HG02970 (cell line): ENCODE measurements around the gene PGRMC1.
A peak's percentile ranks its signal among the peaks of the same experiment; 100 is the strongest.
"Not testable (repeated sequence)": the region's sequence is repeated elsewhere in the genome, so short reads cannot be mapped to it uniquely, and the experiment has no call there.

Experiments
- ATAC-seq: cut with Tn5 transposase; IDR thresholded peaks from one replicate; pipeline ENCODE4 v1.9.1; 2021; ENCODE audit warnings: mild to moderate bottlenecking, moderate library complexity, moderate number of reproducible peaks; ENCODE audit not compliant: unreplicated experiment, low FRiP score

Gene PGRMC1

DNA sequence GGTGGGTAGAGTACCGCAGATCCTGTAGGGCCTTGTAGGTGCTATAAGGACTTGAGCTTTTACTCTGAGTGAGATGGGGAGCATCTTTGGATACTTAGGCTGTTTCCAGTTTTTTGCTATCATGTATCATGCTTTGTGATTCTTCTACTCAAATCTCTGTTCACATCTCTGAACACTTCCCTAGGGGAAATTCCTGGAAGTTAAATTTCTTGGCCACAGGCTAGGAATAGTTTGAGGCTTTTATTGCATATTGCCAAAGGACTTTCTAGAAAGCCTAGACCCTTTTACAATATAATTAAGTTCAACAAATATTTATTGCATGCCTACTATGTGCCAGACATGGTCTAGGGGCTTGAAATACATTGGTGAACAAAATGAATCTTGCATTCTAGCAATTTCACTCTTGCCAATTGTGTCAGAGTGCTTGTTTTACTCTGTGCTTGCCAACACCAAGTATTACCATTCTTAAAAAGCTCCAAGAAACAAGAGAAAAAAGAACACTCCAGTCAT is 4.1 kb upstream of the PGRMC1 start:
- ATAC-seq = no peak

DNA sequence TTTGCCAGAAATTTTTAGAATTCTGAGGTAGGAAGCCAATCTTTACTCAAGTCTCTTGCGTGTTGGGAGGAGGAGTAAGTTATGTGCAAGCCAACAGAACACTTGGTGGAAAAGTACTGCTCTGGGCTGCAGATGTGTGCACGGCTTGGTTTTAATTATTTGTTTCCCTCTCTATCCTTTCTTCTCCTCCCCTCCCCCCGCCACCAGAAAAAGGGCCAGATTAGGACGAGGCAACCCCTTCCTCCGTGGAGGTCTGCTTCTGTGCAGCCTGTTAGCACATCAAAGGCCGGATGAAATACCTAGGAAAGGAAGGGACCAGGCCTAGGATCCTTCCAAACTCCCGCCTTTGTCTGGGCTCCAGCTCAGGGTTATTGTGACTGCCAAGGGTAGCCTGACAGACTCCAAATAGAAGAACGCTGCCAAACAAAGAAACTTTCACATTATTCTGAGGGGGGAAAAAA is 1.0 kb upstream of the PGRMC1 start:
- no peak for ATAC-seq

DNA sequence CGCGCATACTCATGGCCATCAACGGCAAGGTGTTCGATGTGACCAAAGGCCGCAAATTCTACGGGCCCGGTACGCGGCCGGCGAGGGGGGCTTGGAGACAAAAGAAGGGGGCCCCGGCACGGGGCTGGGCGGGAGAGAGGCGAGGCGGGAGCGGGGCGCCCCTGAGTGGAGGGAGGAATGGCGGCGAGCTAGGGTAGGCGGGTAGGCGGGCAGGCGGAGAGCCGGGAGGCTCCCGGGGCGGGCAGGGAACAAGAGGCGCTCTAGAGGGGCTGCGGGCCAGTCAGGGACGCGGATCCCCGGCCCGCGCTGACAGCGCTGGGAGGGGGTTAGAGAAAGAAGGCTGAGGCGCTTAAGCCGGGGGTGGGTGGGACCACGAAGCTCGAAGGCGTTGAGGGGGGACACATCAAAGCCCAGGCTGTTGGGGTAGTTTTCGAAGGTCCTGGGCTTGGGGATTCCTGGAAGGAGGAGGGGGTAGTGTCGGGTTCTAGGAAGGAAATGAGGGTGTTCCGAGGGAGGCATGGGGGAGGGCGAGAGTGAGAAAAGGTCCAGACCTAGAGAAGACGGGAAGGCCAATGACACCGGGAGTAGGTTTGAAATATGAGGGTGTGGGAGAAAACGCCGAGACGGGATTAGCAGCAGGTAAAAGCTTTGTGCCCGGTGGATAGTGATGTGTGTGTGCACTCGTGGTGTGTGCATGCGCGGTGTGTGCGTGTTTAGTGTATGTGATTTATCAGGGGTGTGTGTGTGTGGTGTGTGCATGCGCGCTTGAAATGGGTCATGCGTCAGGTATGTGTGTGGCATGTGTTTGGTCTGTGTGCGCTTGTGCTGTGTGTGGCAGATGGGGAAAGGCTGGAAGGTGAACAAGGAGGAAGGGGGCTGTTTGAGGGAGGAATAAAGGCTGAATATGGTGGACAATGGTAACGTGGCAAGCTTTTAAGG is 807 bp downstream of the PGRMC1 start:
- peak; percentile 5 for ATAC-seq

DNA sequence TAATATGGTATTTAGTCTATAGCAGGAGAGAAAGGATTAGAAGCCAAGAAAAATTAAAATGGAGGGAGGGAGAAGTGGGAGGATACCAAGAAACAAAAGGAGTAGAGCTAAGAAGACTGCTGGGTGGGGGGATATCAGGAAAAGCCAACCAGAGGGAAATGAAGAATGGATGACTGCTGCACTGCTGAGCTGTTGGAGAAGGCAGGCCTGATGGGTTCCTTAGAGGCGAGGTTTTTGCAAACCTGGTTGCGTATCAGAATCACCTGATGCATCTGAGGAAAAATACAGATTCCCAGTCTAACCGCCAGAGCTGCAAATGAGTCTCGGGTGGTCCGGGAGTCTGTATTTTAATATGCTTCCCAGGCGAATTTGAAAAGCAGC is 1.5 kb downstream of the PGRMC1 start:
- no peak for ATAC-seq

DNA sequence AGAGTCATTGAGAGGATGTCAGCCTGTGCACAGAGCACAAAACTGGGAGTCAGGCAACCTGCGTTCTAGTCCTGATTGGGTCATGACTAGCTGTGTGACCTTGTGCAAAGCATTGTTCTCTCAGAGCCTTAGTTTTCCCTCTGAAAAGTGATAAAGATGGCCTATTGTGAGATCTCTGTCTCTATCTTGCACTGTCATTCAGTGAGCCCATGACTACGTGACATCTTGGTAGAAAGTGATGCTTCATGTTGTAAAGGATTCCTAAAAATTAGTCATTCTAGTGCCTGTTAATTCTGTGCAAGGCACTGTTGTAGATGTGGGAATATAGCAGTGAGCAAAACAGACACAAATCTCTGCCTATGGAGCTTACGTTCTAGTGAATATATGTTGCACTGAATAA is 2.5 kb downstream of the PGRMC1 start:
- no peak for ATAC-seq

DNA sequence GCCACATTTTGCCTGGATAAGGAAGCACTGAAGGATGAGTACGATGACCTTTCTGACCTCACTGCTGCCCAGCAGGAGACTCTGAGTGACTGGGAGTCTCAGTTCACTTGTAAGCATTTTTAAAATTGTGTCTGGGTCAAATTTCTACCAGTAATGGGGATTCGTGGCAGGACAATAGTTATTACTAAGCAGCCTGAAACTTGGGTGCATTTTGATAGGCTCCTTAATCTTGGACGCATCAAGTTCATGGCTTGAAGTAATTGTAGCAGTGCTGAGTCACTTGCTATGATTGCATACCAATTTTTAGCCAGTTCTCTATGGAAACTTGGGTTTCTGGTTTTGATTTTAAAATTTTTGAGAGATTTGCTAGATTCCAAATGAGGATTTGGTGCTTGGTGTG is 4.3 kb downstream of the PGRMC1 start:
- no peak for ATAC-seq

DNA sequence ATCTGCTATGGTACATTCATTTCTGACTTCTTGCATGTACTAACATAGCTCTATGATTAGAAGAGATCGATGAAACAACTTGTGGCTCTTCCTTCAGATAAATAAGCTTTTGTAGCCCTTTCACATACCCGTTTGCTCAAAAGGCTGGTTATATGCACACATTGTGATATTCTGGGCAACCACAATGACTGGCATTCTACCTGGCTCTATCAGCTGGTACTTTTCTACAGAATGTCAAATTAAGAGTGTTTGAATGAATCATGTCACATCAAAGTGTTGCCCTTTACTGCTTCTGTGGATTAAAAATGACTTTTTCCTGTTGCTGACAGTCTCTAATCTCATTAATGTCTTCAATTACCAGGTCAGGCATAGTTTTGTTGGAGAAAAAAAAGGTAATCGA is 11.6 kb downstream of the PGRMC1 start:
- no peak for ATAC-seq

DNA sequence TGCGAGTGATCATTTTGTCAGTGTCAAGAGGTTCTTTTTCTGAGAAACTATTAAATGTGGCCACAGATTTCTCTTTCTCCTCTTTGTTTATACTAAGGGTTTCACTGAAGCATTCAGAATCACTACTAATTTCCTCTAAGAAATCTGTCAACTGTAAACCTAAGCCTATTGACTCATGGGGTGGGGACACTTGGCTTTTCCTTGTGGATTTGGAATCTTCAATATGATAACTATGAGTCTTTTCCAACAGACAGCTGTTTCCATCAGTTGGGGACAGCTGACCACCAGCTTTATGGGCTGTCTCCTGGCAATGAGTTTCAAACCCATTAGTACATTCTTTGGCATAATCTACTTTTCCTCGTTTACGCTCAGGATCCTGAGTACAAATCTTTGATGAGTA is 13.8 kb downstream of the PGRMC1 start:
- ATAC-seq = no peak

DNA sequence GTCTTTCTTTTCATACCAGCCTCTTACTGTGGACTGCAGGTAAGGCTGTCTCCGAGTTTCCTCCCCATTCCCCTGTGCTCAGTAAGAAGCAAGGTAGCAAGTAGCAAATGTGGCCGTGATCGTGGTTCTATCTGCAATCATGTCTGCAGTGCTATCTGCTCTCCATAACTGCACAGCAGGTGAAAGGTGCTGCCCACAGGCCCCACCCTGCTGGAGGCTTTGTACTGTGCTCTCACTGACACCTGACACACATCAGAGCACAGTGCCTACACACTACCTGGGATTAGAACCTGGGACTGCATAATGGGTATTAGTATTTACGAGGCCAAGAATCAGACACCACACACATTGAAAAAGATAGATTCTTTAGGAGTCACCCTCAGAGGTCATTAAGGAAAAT is 15.3 kb downstream of the PGRMC1 start:
- ATAC-seq = no peak

DNA sequence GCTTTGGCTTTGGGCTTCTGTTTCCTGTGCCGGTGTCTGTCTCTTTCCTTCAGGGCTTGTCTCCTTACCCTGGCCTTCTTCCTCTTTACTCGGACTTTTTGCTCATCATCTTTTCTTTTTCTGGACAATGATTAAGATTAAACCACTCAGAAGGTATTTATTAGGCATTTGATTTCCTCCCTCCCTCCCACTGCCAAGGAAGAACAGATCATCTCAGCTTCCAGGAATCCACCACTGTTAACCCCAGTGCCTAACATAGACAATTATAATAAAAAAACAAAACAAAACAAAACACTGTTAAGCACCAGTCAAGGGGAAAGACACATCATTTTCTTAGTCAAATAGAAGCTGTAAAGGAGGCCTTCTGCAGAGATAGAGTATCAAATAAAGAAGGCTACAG is 16.6 kb downstream of the PGRMC1 start:
- no peak for ATAC-seq

DNA sequence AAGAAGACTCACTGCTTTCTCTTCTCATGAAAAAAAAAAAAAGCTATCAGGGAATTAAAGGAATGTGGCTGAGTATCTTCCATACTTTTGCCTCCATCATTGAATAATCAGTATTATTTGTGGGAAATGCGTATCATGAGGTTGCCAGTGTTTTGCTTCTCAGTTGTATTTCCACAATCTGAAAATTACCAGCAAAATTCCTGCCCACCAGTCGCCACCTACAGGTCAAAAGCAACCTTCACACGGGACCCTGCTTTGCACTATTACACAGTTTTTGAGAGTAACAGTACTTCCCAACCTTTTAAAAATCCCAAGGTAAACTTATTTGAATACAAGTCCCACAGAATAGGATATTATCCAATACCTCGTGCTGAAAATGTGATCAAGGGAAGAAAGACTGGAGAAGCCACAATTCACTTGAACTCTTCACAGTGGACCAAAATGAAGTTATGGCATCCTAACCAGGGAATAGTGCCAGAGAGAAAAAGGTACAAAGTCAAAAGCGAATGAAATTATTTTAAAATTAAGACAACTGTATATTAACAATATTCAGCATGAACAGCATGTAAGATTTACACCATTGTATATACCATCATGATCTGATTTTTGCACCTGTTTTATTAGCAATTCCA is 30.4 kb downstream of the PGRMC1 start:
- no peak for ATAC-seq

DNA sequence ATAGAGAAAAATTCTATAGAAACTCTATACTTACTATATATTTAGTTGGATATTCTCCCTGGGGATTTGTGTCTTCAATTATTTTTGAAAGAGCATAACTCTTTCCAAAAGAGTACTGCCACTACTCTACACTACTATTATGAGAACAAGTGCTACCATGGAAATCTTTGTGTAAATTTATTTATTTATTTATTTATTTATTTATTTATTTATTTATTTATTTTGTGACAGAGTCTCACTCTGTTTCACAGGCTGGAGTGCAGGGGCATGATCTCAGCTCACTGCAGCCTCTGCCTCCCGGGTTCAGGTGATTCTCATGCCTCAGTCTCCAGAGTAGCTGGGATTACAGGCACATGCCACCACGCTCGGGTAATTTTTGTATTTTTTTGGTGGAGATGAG is 31.0 kb downstream of the PGRMC1 start:
- ATAC-seq = not testable (repeated sequence)

DNA sequence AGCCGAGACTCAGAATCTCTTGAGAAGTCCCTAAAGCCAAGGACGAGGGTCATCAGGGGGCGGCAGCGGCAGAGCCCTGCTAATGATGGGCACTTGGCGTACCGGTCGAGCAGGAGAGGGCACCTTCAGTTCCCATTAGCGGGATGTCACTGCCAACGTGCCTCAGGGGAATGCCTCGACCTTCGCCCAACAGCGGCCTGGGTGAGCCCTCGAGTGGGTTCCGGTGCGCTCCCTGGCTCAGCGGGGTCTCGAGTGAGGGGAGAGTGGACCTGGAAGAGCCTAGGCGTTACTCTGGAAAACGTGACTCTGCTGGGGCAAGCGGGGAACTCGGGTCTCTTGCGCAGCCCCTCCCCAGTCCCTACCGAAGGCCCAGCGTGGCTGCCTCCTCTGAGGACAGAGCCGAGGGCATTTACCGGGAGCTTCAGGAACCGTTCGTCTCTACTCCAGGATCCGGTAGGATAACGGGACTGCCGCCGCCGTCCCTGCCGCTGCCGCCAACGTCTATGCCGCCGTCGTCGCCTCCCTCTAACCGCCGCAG is 36.9 kb downstream of the PGRMC1 start:
- ATAC-seq = no peak

DNA sequence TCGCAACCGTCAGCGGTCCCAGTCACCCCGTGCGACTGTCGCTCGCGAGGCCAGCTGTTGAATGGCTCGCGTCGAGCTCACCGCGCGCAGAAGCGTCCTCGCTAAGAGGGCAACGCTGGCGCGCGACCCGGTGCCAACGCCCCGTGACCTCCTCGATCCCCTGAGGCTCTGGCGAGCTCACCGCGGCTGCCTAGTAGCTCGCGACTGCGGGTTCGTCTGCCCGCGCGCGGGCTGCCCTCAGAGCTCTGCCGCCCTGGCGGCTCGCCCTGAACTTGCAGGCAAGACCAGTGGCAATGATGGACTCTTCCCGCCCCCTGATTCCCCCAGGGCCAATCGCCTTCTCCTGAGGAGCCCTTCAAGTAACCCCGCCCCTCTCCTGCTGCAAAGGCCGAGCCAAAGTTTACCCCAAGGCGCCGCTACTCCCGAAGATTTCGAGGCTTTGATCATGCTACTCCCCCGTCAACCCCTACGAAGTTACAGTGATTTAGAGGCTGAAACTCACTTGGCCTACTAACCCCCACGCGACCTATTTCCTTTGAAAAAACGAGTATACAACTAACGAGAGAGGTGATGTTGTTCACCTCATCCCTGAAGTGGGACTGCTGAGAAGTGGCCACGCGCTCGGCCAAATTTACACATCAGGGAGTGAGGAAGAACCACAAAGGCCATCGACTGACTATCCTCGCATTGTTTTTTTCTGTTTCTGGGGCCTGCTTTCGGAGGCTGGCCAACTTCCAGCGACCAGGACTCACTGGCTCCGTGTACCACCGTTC is 37.5 kb downstream of the PGRMC1 start:
- no peak for ATAC-seq

DNA sequence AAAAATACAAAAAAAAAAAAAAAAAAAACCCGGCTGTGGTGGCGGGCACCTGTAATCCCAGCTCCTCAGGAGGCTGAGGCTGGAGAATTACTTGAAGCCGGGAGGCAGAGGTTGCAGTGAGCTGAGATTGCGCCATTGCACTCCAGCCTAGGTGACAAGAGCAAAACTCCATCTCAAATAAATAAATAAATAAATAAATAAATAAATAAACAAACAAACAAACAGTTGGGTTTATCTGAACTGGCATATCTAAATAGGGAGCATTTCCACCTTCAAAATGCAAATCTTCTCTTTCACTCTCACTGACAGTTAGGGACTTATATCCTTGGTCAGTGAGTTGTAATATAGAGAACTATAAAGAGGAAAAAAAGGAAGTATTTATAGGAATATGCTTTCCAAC is 46.3 kb downstream of the PGRMC1 start:
- not testable (repeated sequence) for ATAC-seq

DNA sequence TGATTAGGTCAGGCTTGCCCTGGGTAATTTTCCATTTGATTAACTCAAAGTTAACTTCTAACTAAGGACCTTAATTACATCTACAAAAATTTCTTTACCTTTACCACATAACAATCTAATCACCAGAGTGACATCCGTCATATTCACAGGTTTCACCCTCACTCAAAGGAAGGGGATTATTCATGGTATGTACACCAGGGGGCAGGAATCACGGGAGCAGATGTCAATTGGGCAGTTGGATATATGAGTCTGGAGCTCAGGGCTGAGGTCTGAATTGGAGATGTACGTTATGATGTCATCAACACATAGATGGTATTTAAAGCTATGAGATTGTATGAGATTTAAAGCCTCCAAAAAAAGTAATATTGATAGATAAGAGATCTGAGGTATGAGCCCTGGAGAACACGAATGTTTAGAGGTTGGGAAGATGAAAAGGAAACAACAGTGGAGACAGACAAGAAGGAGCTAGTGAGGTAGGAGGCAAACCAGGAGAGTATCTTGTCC is 52.9 kb downstream of the PGRMC1 start:
- ATAC-seq = no peak

DNA sequence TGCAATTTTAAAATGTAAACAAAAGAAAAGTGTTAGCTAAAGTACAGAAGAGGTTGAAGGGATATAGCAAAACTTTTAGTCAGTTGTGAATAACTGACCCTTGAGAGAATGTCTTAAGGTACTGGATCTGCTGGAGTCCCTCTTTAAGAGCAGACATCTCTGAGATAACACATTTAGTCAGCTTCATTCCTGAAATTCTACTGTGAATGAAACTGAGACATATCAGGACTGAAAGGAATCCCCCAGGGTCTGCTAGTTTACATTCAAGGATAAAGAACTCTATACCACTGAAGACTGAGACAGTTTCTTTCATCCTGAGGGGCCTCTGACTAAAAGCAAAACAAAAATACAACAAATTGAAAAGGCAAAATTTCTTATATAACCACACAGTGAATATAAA is 54.4 kb downstream of the PGRMC1 start:
- ATAC-seq = no peak

DNA sequence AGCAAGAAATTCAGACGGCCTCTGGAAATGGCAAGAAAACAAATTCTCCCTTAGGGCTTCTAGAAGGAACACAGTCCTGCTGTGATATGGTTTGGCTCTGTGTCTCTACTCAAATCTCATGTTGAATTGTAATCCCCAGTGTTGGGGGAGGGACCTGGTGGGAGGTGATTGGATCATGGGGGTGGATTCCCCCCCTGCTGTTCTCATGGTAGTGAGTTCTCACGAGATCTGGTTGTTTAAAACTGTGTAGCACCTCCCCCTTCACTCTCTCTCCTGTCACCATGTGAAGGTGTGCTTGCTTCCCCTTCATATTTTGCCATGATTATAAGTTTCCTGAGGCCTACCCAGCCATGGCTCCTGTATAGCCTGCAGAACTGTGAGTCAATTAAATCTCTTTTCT is 55.2 kb downstream of the PGRMC1 start:
- not testable (repeated sequence) for ATAC-seq

DNA sequence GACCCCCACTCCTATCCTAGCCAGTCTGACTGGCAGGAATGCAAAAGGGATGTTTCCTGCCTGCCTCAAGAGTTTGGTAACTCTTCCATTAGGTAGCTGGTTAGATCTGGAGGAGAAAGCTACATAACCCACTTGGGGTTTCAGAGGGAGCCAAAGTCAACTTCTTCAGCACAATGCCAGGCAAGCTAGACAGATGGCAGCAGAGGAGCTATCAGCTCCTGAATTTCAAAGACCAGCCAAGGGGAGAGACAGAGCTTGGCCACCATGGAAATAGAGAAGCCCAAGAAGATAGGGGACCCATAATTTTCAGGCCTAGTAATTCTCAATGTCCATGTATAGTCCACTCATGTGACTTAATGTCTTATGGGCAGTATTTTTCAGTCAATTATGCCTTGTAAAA is 56.4 kb downstream of the PGRMC1 start:
- no peak for ATAC-seq
